Sigmoid colon (tissue), 3 donors: Measurements from ENCODE around the gene CAST.

Experiments
- POLR2A ChIP-seq, 2 donors: fragments of 450-650 bp; IDR thresholded peaks; one replicate each; pipeline ENCODE4 v1.6.1; 2016; ENCODE audit warnings: antibody characterized with exemption in 2 of 2, mild to moderate bottlenecking in 2 of 2, moderate library complexity in 2 of 2
- TF ChIP-seq, protein P1 (sequence below), 4 experiments: fragments of 450-650 bp in 3 of 4; fragments of 200-600 bp in 1 of 4; IDR thresholded peaks; one replicate each; pipeline ENCODE4 v1.5.1; 2016 to 2019; ENCODE audit warnings: antibody characterized with exemption in 4 of 4, mild to moderate bottlenecking in 3 of 4, moderate library complexity in 2 of 4

DNA sequence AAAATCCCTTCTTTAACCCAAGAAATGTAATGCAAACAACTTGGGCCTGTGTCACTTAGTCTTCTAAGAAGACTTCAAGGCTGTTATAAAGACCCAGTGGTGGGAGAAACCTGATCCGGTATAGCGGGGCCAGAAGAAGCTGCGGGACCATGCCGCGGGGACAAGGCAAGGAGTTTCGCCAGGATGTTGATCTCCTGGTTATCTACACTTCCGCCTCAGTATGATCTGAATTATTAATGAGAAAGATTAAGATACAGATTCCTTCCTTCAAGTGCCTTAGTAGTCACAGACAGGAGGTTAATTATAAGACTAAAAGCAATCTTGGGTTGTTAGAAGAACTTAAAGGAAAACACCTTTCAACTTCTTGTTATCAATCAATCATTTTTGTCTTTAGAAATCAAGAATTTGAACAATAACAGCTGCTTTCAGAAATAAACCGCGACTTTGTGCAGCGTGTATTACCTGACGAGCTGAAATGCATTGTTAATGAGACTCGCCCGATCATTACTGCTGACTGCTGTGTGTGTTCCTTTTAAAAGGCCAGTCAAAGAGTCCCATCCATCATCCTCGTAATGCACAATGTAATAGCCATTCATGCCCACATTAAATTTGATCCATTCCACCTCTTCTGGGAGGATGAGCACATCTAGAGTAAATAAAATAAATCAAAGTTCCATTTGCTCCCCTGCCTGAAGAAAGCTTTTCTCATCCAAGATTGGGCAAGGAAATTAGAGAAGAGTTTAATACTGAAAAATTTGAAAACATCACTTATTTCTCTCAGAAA, 123.3 kb downstream of the CAST start:
- TF ChIP-seq, protein P1, sequence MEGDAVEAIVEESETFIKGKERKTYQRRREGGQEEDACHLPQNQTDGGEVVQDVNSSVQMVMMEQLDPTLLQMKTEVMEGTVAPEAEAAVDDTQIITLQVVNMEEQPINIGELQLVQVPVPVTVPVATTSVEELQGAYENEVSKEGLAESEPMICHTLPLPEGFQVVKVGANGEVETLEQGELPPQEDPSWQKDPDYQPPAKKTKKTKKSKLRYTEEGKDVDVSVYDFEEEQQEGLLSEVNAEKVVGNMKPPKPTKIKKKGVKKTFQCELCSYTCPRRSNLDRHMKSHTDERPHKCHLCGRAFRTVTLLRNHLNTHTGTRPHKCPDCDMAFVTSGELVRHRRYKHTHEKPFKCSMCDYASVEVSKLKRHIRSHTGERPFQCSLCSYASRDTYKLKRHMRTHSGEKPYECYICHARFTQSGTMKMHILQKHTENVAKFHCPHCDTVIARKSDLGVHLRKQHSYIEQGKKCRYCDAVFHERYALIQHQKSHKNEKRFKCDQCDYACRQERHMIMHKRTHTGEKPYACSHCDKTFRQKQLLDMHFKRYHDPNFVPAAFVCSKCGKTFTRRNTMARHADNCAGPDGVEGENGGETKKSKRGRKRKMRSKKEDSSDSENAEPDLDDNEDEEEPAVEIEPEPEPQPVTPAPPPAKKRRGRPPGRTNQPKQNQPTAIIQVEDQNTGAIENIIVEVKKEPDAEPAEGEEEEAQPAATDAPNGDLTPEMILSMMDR (IDR thresholded peaks at IDR 0.05) = no peak
- TF ChIP-seq POLR2A (IDR thresholded peaks at IDR 0.05) = no peak
